HEK293 (cell line): Measurements from ENCODE around the gene ZNF540.

Source experiments
- GLI4 ChIP-seq: fragments of 450-650 bp; formaldehyde crosslinking; IDR thresholded peaks from 2 replicates; pipeline ENCODE4 v1.5.1; 2016; ENCODE audit warnings: missing biosample characterization, missing genetic modification characterization
- MEIS1 ChIP-seq: sonication (generic); formaldehyde crosslinking; IDR thresholded peaks from 2 replicates; pipeline ENCODE4 v1.8.1; 2022; ENCODE audit warnings: missing genetic modification reagents, mild to moderate bottlenecking, borderline replicate concordance
- MYNN ChIP-seq: fragments of 450-650 bp; formaldehyde crosslinking; IDR thresholded peaks from 2 replicates; pipeline ENCODE4 v1.5.1; 2016; ENCODE audit warnings: missing biosample characterization, missing genetic modification characterization, borderline replicate concordance
- RBAK ChIP-seq: fragments of 450-650 bp; formaldehyde crosslinking; IDR thresholded peaks from 2 replicates; pipeline ENCODE4 v1.5.1; 2016; ENCODE audit warnings: missing biosample characterization, missing genetic modification characterization
- SALL2 ChIP-seq: fragments of 450-650 bp; formaldehyde crosslinking; IDR thresholded peaks from 2 replicates; pipeline ENCODE4 v1.5.0; 2017; ENCODE audit warnings: missing biosample characterization, mild to moderate bottlenecking, missing genetic modification characterization, borderline replicate concordance
- SCRT1 ChIP-seq: fragments of 450-650 bp; formaldehyde crosslinking; IDR thresholded peaks from 2 replicates; pipeline ENCODE4 v1.5.1; 2016; ENCODE audit warnings: missing biosample characterization, missing genetic modification characterization, borderline replicate concordance
- SCRT2 ChIP-seq: fragments of 450-650 bp; formaldehyde crosslinking; IDR thresholded peaks from 2 replicates; pipeline ENCODE4 v1.5.1; 2016; ENCODE audit warnings: missing biosample characterization, missing genetic modification characterization
- SP3 ChIP-seq: fragments of 450-650 bp; formaldehyde crosslinking; IDR thresholded peaks from 2 replicates; pipeline ENCODE4 v1.5.1; 2016; ENCODE audit warnings: missing biosample characterization, missing genetic modification characterization
- YY1 ChIP-seq: fragments of 450-650 bp; formaldehyde crosslinking; IDR thresholded peaks from 2 replicates; pipeline ENCODE4 v1.5.1; 2018; ENCODE audit warnings: missing biosample characterization, missing genetic modification characterization
- ZBTB17 ChIP-seq: fragments of 450-650 bp; formaldehyde crosslinking; IDR thresholded peaks from 2 replicates; pipeline ENCODE4 v1.5.1; 2016; ENCODE audit warnings: missing biosample characterization, missing genetic modification characterization
- ZBTB20 ChIP-seq: fragments of 450-650 bp; formaldehyde crosslinking; IDR thresholded peaks from 2 replicates; pipeline ENCODE4 v1.5.1; 2016; ENCODE audit warnings: missing biosample characterization, missing genetic modification characterization
- ZIC2 ChIP-seq: fragments of 450-650 bp; formaldehyde crosslinking; IDR thresholded peaks from 2 replicates; pipeline ENCODE4 v1.5.1; 2016; ENCODE audit warnings: missing biosample characterization, missing genetic modification characterization
- ZNF2 ChIP-seq: fragments of 450-650 bp; formaldehyde crosslinking; IDR thresholded peaks from 2 replicates; pipeline ENCODE4 v1.5.1; 2016; ENCODE audit warnings: missing biosample characterization, missing genetic modification characterization
- ZNF221 ChIP-seq: fragments of 450-650 bp; formaldehyde crosslinking; IDR thresholded peaks from 2 replicates; pipeline ENCODE4 v1.5.1; 2017; ENCODE audit warnings: missing biosample characterization, missing genetic modification characterization, borderline replicate concordance
- ZNF311 ChIP-seq: fragments of 450-650 bp; formaldehyde crosslinking; IDR thresholded peaks from 2 replicates; pipeline ENCODE4 v1.5.1; 2017; ENCODE audit warnings: missing biosample characterization, missing genetic modification characterization, borderline replicate concordance
- ZNF341 ChIP-seq: fragments of 450-650 bp; formaldehyde crosslinking; IDR thresholded peaks from 2 replicates; pipeline ENCODE4; 2016; ENCODE audit warnings: low read depth, missing biosample characterization, missing genetic modification characterization
- ZNF366 ChIP-seq: fragments of 450-650 bp; formaldehyde crosslinking; conservative IDR thresholded peaks from 2 replicates; pipeline ENCODE4 v1.5.1; 2016; ENCODE audit warnings: missing biosample characterization, missing genetic modification characterization
- ZNF423 ChIP-seq: fragments of 450-650 bp; formaldehyde crosslinking; IDR thresholded peaks from 2 replicates; pipeline ENCODE4 v1.5.1; 2016; ENCODE audit warnings: missing biosample characterization, missing genetic modification characterization
- ZNF530 ChIP-seq: fragments of 450-650 bp; formaldehyde crosslinking; IDR thresholded peaks from 2 replicates; pipeline ENCODE4 v1.5.1; 2016; ENCODE audit warnings: low read depth, missing biosample characterization, missing genetic modification characterization
- ZNF555 ChIP-seq: fragments of 450-650 bp; formaldehyde crosslinking; conservative IDR thresholded peaks from 2 replicates; pipeline ENCODE4 v1.5.1; 2017; ENCODE audit warnings: missing biosample characterization, mild to moderate bottlenecking, missing genetic modification characterization, inconsistent platforms
- ZNF560 ChIP-seq: fragments of 450-650 bp; formaldehyde crosslinking; IDR thresholded peaks from 2 replicates; pipeline ENCODE4 v1.5.1; 2017; ENCODE audit warnings: missing biosample characterization, missing genetic modification characterization, borderline replicate concordance
- ZNF596 ChIP-seq: fragments of 450-650 bp; IDR thresholded peaks from 2 replicates; pipeline ENCODE4 v1.5.0; 2018; ENCODE audit warnings: missing biosample characterization, mild to moderate bottlenecking, missing genetic modification characterization, moderate library complexity
- ZNF623 ChIP-seq: fragments of 450-650 bp; formaldehyde crosslinking; IDR thresholded peaks from 2 replicates; pipeline ENCODE4 v1.5.1; 2016; ENCODE audit warnings: missing biosample characterization, missing genetic modification characterization
- ZNF624 ChIP-seq: fragments of 450-650 bp; formaldehyde crosslinking; IDR thresholded peaks from 2 replicates; pipeline ENCODE4 v1.5.1; 2017; ENCODE audit warnings: missing biosample characterization, missing genetic modification characterization
- ZNF670 ChIP-seq: fragments of 450-650 bp; formaldehyde crosslinking; IDR thresholded peaks from 2 replicates; pipeline ENCODE4 v1.5.1; 2016; ENCODE audit warnings: missing biosample characterization, missing genetic modification characterization, low read depth
- ZNF768 ChIP-seq: fragments of 450-650 bp; formaldehyde crosslinking; IDR thresholded peaks from 2 replicates; pipeline ENCODE4 v1.5.1; 2018; ENCODE audit warnings: missing biosample characterization, mild to moderate bottlenecking, missing genetic modification characterization
- ZNF776 ChIP-seq: fragments of 450-650 bp; formaldehyde crosslinking; IDR thresholded peaks from 2 replicates; pipeline ENCODE4 v1.5.0; 2017; ENCODE audit warnings: missing biosample characterization, missing genetic modification characterization, borderline replicate concordance
- ZNF777 ChIP-seq: fragments of 450-650 bp; formaldehyde crosslinking; IDR thresholded peaks from 2 replicates; pipeline ENCODE4 v1.5.1; 2017; ENCODE audit warnings: missing biosample characterization, missing genetic modification characterization, borderline replicate concordance
- TF ChIP-seq, protein P1 (sequence below): fragments of 450-650 bp; formaldehyde crosslinking; IDR thresholded peaks from 2 replicates; pipeline ENCODE4 v1.5.1; 2016; ENCODE audit warnings: missing biosample characterization, missing genetic modification characterization
- TF ChIP-seq, protein P2 (sequence below): fragments of 450-650 bp; formaldehyde crosslinking; IDR thresholded peaks from 2 replicates; pipeline ENCODE4 v1.5.1; 2016; ENCODE audit warnings: missing biosample characterization, missing genetic modification characterization
- TF ChIP-seq, protein P3 (sequence below): fragments of 450-650 bp; formaldehyde crosslinking; IDR thresholded peaks from 2 replicates; pipeline ENCODE4 v1.5.1; 2016; ENCODE audit warnings: missing biosample characterization, missing genetic modification characterization
- TF ChIP-seq, protein P4 (sequence below): fragments of 450-650 bp; formaldehyde crosslinking; IDR thresholded peaks from 2 replicates; pipeline ENCODE4 v1.5.1; 2016; ENCODE audit warnings: missing biosample characterization, missing genetic modification characterization, low read depth
- TF ChIP-seq, protein P5 (sequence below): fragments of 450-650 bp; formaldehyde crosslinking; IDR thresholded peaks from 2 replicates; pipeline ENCODE4 v1.5.1; 2017; ENCODE audit warnings: missing biosample characterization, missing genetic modification characterization

ZNF540 gene

DNA sequence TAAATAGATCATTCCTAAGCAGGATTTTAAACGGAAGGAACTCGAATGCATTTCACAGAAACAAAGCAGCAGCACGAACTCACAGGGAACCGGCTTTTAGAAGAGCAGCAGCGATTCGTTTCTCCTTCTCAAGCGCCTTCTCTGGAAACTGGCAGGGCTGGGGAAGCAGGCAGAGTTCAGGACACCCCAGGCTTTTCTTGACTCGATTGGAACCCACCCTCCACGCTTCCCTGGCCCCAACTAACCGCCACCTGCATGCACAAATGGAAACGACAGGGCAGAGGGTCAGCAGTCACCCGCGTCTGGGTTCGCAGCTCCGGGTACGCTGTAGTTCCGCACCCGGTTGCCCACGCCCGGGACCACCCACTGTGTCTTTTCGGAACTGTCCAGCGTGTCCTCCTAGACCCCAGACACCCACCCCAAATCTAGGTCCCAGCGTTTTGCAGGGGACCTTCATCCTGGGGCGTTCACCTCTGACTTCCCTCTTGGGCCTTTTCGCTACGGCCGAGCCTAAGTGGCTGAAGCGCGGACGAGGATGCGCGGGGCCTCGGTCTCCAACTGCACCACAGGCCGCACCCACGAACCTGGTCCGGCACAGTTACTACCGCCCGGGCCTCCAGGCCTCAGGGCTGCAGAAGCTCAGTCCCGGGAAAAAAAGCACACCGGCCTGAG, 60.1 kb downstream of the ZNF540 start (continued):
- TF ChIP-seq SALL2 (tag by site-specific recombination): no peak
- TF ChIP-seq, protein P1, sequence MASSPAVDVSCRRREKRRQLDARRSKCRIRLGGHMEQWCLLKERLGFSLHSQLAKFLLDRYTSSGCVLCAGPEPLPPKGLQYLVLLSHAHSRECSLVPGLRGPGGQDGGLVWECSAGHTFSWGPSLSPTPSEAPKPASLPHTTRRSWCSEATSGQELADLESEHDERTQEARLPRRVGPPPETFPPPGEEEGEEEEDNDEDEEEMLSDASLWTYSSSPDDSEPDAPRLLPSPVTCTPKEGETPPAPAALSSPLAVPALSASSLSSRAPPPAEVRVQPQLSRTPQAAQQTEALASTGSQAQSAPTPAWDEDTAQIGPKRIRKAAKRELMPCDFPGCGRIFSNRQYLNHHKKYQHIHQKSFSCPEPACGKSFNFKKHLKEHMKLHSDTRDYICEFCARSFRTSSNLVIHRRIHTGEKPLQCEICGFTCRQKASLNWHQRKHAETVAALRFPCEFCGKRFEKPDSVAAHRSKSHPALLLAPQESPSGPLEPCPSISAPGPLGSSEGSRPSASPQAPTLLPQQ (tag by site-specific recombination): no peak
- no peak for TF ChIP-seq MEIS1 (CRISPR knock-in tag)
- TF ChIP-seq ZNF624 (tag by site-specific recombination): 0 out of 2 replicates have a peak, but pooled peaks have one; percentile 71
- TF ChIP-seq ZNF221 (tag by site-specific recombination): no peak
- no peak for TF ChIP-seq SCRT1 (tag by site-specific recombination)
- TF ChIP-seq ZNF2 (tag by site-specific recombination): peak; percentile 92; the same call in 1 of the 2 replicates
- TF ChIP-seq RBAK (tag by site-specific recombination): no peak; the same call in 1 of the 2 replicates
- TF ChIP-seq GLI4 (tag by site-specific recombination): no peak
- peak; percentile 53 for TF ChIP-seq ZNF341 (tag by site-specific recombination)
- no peak for TF ChIP-seq YY1 (tag by site-specific recombination)
- TF ChIP-seq, protein P2, sequence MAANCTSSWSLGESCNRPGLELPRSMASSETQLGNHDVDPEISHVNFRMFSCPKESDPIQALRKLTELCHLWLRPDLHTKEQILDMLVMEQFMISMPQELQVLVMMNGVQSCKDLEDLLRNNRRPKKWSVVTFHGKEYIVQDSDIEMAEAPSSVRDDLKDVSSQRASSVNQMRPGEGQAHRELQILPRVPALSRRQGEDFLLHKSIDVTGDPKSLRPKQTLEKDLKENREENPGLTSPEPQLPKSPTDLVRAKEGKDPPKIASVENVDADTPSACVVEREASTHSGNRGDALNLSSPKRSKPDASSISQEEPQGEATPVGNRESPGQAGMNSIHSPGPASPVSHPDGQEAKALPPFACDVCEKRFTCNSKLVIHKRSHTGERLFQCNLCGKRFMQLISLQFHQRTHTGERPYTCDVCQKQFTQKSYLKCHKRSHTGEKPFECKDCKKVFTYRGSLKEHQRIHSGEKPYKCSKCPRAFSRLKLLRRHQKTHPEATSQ (tag by site-specific recombination): peak; percentile 73
- no peak for TF ChIP-seq ZNF555 (tag by site-specific recombination)
- peak; percentile 64 for TF ChIP-seq ZBTB17 (tag by site-specific recombination)
- peak; percentile 42; the same call in 1 of the 2 replicates for TF ChIP-seq ZNF623 (tag by site-specific recombination)
- TF ChIP-seq ZBTB20 (tag by site-specific recombination): peak; percentile 93
- TF ChIP-seq ZNF776: no peak
- TF ChIP-seq, protein P3, sequence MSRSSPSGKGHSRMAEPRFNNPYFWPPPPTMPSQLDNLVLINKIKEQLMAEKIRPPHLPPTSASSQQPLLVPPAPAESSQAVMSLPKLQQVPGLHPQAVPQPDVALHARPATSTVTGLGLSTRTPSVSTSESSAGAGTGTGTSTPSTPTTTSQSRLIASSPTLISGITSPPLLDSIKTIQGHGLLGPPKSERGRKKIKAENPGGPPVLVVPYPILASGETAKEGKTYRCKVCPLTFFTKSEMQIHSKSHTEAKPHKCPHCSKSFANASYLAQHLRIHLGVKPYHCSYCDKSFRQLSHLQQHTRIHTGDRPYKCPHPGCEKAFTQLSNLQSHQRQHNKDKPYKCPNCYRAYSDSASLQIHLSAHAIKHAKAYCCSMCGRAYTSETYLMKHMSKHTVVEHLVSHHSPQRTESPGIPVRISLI (tag by site-specific recombination): no peak
- TF ChIP-seq, protein P4, sequence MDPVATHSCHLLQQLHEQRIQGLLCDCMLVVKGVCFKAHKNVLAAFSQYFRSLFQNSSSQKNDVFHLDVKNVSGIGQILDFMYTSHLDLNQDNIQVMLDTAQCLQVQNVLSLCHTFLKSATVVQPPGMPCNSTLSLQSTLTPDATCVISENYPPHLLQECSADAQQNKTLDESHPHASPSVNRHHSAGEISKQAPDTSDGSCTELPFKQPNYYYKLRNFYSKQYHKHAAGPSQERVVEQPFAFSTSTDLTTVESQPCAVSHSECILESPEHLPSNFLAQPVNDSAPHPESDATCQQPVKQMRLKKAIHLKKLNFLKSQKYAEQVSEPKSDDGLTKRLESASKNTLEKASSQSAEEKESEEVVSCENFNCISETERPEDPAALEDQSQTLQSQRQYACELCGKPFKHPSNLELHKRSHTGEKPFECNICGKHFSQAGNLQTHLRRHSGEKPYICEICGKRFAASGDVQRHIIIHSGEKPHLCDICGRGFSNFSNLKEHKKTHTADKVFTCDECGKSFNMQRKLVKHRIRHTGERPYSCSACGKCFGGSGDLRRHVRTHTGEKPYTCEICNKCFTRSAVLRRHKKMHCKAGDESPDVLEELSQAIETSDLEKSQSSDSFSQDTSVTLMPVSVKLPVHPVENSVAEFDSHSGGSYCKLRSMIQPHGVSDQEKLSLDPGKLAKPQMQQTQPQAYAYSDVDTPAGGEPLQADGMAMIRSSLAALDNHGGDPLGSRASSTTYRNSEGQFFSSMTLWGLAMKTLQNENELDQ (tag by site-specific recombination): no peak
- no peak for TF ChIP-seq ZNF366 (tag by site-specific recombination)
- no peak for TF ChIP-seq SP3 (tag by site-specific recombination)
- TF ChIP-seq ZNF596 (tag by site-specific recombination): 0 out of 2 replicates have a peak, but pooled peaks have one; percentile 1
- peak; percentile 28 for TF ChIP-seq MYNN (tag by site-specific recombination)
- TF ChIP-seq ZIC2 (tag by site-specific recombination): peak; percentile 38
- peak; percentile 3; the same call in 1 of the 2 replicates for TF ChIP-seq ZNF768 (tag by site-specific recombination)
- peak; percentile 91 for TF ChIP-seq ZNF777 (tag by site-specific recombination)
- no peak for TF ChIP-seq ZNF670 (tag by site-specific recombination)
- TF ChIP-seq ZNF530 (tag by site-specific recombination): no peak
- TF ChIP-seq ZNF560 (tag by site-specific recombination): no peak
- 0 out of 2 replicates have a peak, but pooled peaks have one; percentile 20 for TF ChIP-seq SCRT2 (tag by site-specific recombination)
- TF ChIP-seq, protein P5, sequence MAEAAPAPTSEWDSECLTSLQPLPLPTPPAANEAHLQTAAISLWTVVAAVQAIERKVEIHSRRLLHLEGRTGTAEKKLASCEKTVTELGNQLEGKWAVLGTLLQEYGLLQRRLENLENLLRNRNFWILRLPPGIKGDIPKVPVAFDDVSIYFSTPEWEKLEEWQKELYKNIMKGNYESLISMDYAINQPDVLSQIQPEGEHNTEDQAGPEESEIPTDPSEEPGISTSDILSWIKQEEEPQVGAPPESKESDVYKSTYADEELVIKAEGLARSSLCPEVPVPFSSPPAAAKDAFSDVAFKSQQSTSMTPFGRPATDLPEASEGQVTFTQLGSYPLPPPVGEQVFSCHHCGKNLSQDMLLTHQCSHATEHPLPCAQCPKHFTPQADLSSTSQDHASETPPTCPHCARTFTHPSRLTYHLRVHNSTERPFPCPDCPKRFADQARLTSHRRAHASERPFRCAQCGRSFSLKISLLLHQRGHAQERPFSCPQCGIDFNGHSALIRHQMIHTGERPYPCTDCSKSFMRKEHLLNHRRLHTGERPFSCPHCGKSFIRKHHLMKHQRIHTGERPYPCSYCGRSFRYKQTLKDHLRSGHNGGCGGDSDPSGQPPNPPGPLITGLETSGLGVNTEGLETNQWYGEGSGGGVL (tag by site-specific recombination): peak; percentile 72; the same call in 1 of the 2 replicates
- TF ChIP-seq ZNF423 (tag by site-specific recombination): peak; percentile 34; the same call in 1 of the 2 replicates
- TF ChIP-seq ZNF311: no peak
